H9 (cell line): ENCODE data around the gene FAM149B1. TPM values are rescaled to one million over a fixed set of nuclear protein-coding genes. Genes with fewer than 3 reads are reported as not detected.

ENCODE experiments used
- DNase-seq: peaks from one replicate; pipeline ENCODE4 v3.0.0-alpha.2; 2017
- H2AFZ ChIP-seq: one replicate; pipeline ENCODE4 v1.6.1; 2013; ENCODE audit warnings: mild to moderate bottlenecking, low read length, control low read depth, moderate library complexity
- H2AK5ac ChIP-seq: 2 replicates; pipeline ENCODE4 v1.6.1; 2013; ENCODE audit warnings: low read length, control low read depth, mixed read lengths; ENCODE audit not compliant: insufficient read length
- H2BK120ac ChIP-seq: one replicate; pipeline ENCODE4 v1.6.1; 2013; ENCODE audit warnings: low read depth, mild to moderate bottlenecking, low read length, control low read depth, inconsistent platforms; ENCODE audit not compliant: poor library complexity, severe bottlenecking
- H2BK12ac ChIP-seq: 2 replicates; pipeline ENCODE4 v1.6.1; 2013; ENCODE audit warnings: low read length, control low read depth, mixed read lengths, low read depth; ENCODE audit not compliant: insufficient read length
- H2BK15ac ChIP-seq: 2 replicates; pipeline ENCODE4 v1.6.1; 2013; ENCODE audit warnings: low read depth, low read length, control low read depth
- H2BK20ac ChIP-seq: one replicate; pipeline ENCODE4 v1.6.1; 2013; ENCODE audit warnings: low read depth, mild to moderate bottlenecking, low read length, control low read depth, inconsistent platforms; ENCODE audit not compliant: poor library complexity, severe bottlenecking
- H2BK5ac ChIP-seq: 2 replicates; pipeline ENCODE4 v1.6.1; 2013; ENCODE audit warnings: low read length, control low read depth, mixed read lengths; ENCODE audit not compliant: insufficient read length
- H3K14ac ChIP-seq: 2 replicates; pipeline ENCODE4 v1.6.1; 2013; ENCODE audit warnings: low read length, control low read depth; ENCODE audit not compliant: insufficient read depth
- H3K18ac ChIP-seq: 2 replicates; pipeline ENCODE4 v1.6.1; 2013; ENCODE audit warnings: low read depth, mild to moderate bottlenecking, mixed read lengths, low read length, control low read depth; ENCODE audit not compliant: insufficient read length
- H3K23ac ChIP-seq: 2 replicates; pipeline ENCODE4 v1.6.1; 2013; ENCODE audit warnings: low read length, control low read depth, mixed read lengths, low read depth; ENCODE audit not compliant: insufficient read length
- H3K23me2 ChIP-seq: 2 replicates; pipeline ENCODE4 v1.6.1; 2013; ENCODE audit warnings: low read depth, mild to moderate bottlenecking, mixed read lengths, low read length, control low read depth; ENCODE audit not compliant: insufficient read length, poor library complexity, severe bottlenecking
- H3K27ac ChIP-seq: 2 replicates; pipeline ENCODE4 v1.5.1; 2013; ENCODE audit warnings: low read length, control low read depth, mixed read lengths, low read depth; ENCODE audit not compliant: insufficient read length
- H3K27me3 ChIP-seq: 2 replicates; pipeline ENCODE4 v1.6.1; 2013; ENCODE audit warnings: low read length, control low read depth, inconsistent platforms; ENCODE audit not compliant: insufficient read depth
- H3K4ac ChIP-seq: 2 replicates; pipeline ENCODE4 v1.6.1; 2013; ENCODE audit warnings: low read depth, mild to moderate bottlenecking, control low read depth, inconsistent platforms, low read length, moderate library complexity
- H3K4me1 ChIP-seq: 2 replicates; pipeline ENCODE4 v1.6.1; 2013; ENCODE audit warnings: low read length, control low read depth, inconsistent platforms; ENCODE audit not compliant: insufficient read depth
- H3K4me2 ChIP-seq: 2 replicates; pipeline ENCODE4 v1.6.1; 2013; ENCODE audit warnings: low read length, control low read depth, mixed read lengths; ENCODE audit not compliant: insufficient read length, insufficient read depth
- H3K56ac ChIP-seq: 2 replicates; pipeline ENCODE4 v1.6.1; 2013; ENCODE audit warnings: low read depth, mild to moderate bottlenecking, mixed read lengths, low read length, control low read depth; ENCODE audit not compliant: insufficient read length
- H3K79me1 ChIP-seq: 2 replicates; pipeline ENCODE4 v1.6.1; 2013; ENCODE audit warnings: low read depth, mild to moderate bottlenecking, moderate library complexity, low read length, control low read depth, inconsistent platforms; ENCODE audit not compliant: insufficient read depth, poor library complexity, severe bottlenecking
- H3K79me2 ChIP-seq: 2 replicates; pipeline ENCODE4 v1.6.1; 2013; ENCODE audit warnings: low read length, control low read depth, inconsistent platforms; ENCODE audit not compliant: insufficient read depth
- H3K9ac ChIP-seq: 2 replicates; pipeline ENCODE4 v1.6.1; 2013; ENCODE audit warnings: low read length, control low read depth, mixed read lengths; ENCODE audit not compliant: insufficient read length; ENCODE audit errors: extremely low read depth
- H3K9me3 ChIP-seq: one replicate; pipeline ENCODE4 v1.6.1; 2013; ENCODE audit warnings: low read depth, low read length, inconsistent platforms; ENCODE audit not compliant: control insufficient read depth
- H3T11ph ChIP-seq: one replicate; pipeline ENCODE4 v1.6.1; 2013; ENCODE audit warnings: mild to moderate bottlenecking, low read length, control low read depth, inconsistent platforms
- H4K20me1 ChIP-seq: one replicate; pipeline ENCODE4 v1.6.1; 2013; ENCODE audit not compliant: control insufficient read depth, insufficient read length, insufficient read depth
- H4K5ac ChIP-seq: 2 replicates; pipeline ENCODE4 v1.6.1; 2013; ENCODE audit warnings: low read depth, mild to moderate bottlenecking, mixed read lengths, low read length, control low read depth; ENCODE audit not compliant: insufficient read length
- H4K8ac ChIP-seq: replicated peaks from 2 replicates; pipeline ENCODE4 v1.6.1; 2013; ENCODE audit warnings: low read length, control low read depth, mixed read lengths, low read depth; ENCODE audit not compliant: insufficient read length
- H4K91ac ChIP-seq: 2 replicates; pipeline ENCODE4 v1.6.1; 2013; ENCODE audit warnings: low read depth, mild to moderate bottlenecking, moderate library complexity, mixed read lengths, low read length, control low read depth; ENCODE audit not compliant: insufficient read length
- H3K27ac Mint-ChIP-seq, 3 experiments: 2 replicates in 2 of 3; 3 replicates in 1 of 3; pipeline ENCODE4 v1.8.0; 2020 to 2021; ENCODE audit warnings: mixed read lengths in 3 of 3, mild to moderate bottlenecking in 1 of 3, moderate library complexity in 1 of 3
- H3K27me3 Mint-ChIP-seq: 2 replicates; pipeline ENCODE4 v1.8.0; 2021; ENCODE audit warnings: low read depth, mild to moderate bottlenecking, moderate library complexity, mixed read lengths
- H3K36me3 Mint-ChIP-seq, 3 experiments: 2 replicates in 2 of 3; 3 replicates in 1 of 3; pipeline ENCODE4 v1.8.0; 2020 to 2021; ENCODE audit warnings: low read depth in 3 of 3, mixed read lengths in 3 of 3; ENCODE audit not compliant: insufficient read depth in 1 of 3
- H3K4me1 Mint-ChIP-seq, 2 experiments: 2 replicates each; pipeline ENCODE4 v1.8.0; 2020; ENCODE audit warnings: mixed read lengths in 2 of 2
- H3K4me3 Mint-ChIP-seq, 2 experiments: 2 replicates in 1 of 2; 3 replicates in 1 of 2; pipeline ENCODE4 v1.8.0; 2020 to 2021; ENCODE audit warnings: mild to moderate bottlenecking in 2 of 2, mixed read lengths in 2 of 2, moderate library complexity in 1 of 2
- H3K9me3 Mint-ChIP-seq, 2 experiments: 2 replicates in 1 of 2; 3 replicates in 1 of 2; pipeline ENCODE4 v1.8.0; 2020; ENCODE audit warnings: mild to moderate bottlenecking in 2 of 2, mixed read lengths in 2 of 2, moderate library complexity in 1 of 2
- WGBS: extraction: QIAGEN DNeasy Blood & Tissue Kit; methylation state at CpG from one replicate; pipeline ENCODE4 v1.1.7; 2013; ENCODE audit warnings: missing lambda C conversion rate, low lambda C conversion rate, mixed read lengths; ENCODE audit not compliant: insufficient read length; ENCODE audit errors: extremely low coverage; 5-methylcytosine and 5-hydroxymethylcytosine counted together
- total RNA-seq: library from RNA; stranded (reverse); gene quantifications from 2 replicates; pipeline ENCODE4 v1.2.1, GENCODE V29; 2021
- TF ChIP-seq, protein P1 (sequence below): fragments of 200-600 bp; sonication (generic); conservative IDR thresholded peaks from 3 replicates; pipeline ENCODE4 v1.8.0; 2021; ENCODE audit warnings: antibody characterized with exemption, mild to moderate bottlenecking

The FAM149B1 gene
- total RNA-seq, 1 experiment from 2014 or later = 17.9 TPM

DNA sequence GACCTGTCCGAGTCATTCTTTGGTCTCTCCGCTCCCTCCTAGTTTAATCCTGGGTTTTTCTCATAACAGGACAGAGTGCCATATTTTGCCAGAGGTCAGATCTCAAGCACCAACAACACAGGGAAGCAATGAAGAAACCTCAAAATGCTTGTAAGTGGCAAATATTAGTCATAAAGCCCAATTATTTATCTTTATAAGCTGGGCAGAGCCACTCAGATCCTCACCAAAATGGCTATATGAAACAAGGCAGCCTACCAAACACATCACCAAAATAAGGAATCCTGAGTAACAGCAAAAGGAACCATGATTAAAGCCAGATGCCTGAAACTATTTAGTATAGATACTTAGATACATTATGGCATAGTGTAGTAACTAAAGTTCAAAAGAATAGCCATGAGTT, 4.8 kb upstream of the FAM149B1 start:
- Histone ChIP-seq H2BK12ac (no peak overlapping the region), H3T11ph (no peak overlapping the region), H3K27me3 (no peaks in the 10 kb centered on the region), H3K23ac (no peak overlapping the region), H3K9ac (no peak overlapping the region), H3K18ac (no peak overlapping the region), H2BK120ac (no peak overlapping the region), H4K8ac (no peak overlapping the region), H3K79me1 (peaks cover 6% of the 10 kb centered on the region), H4K5ac (no peak overlapping the region), H2AFZ (no peak overlapping the region), H3K4ac (no peak overlapping the region), H3K9me3 (no peaks in the 10 kb centered on the region), H3K56ac (no peak overlapping the region), H3K27ac (no peak overlapping the region), H4K91ac (no peak overlapping the region), H2BK15ac (no peak overlapping the region), H2AK5ac (no peak overlapping the region), H3K14ac (no peak overlapping the region), H3K4me1 (no peaks in the 10 kb centered on the region), H2BK5ac (no peak overlapping the region), H3K23me2 (peaks cover 3% of the 10 kb centered on the region), H2BK20ac (no peak overlapping the region), H4K20me1 (no peaks in the 10 kb centered on the region), H3K79me2 (peaks cover 5% of the 10 kb centered on the region; the same call in 1 of the 2 replicates), H3K4me2 (no peak overlapping the region)
- Mint-ChIP-seq H3K36me3 (peaks cover 16 to 41% (median 39%) of the 10 kb centered on the region in 3 experiments), H3K27ac (no peak overlapping the region), H3K27me3 (no peaks in the 10 kb centered on the region), H3K4me3 (no peak overlapping the region), H3K4me1 (peaks cover 9 to 10% of the 10 kb centered on the region in 2 experiments), H3K9me3 (no peaks in the 10 kb centered on the region)
- DNase-seq = no peak
- TF ChIP-seq, protein P1, sequence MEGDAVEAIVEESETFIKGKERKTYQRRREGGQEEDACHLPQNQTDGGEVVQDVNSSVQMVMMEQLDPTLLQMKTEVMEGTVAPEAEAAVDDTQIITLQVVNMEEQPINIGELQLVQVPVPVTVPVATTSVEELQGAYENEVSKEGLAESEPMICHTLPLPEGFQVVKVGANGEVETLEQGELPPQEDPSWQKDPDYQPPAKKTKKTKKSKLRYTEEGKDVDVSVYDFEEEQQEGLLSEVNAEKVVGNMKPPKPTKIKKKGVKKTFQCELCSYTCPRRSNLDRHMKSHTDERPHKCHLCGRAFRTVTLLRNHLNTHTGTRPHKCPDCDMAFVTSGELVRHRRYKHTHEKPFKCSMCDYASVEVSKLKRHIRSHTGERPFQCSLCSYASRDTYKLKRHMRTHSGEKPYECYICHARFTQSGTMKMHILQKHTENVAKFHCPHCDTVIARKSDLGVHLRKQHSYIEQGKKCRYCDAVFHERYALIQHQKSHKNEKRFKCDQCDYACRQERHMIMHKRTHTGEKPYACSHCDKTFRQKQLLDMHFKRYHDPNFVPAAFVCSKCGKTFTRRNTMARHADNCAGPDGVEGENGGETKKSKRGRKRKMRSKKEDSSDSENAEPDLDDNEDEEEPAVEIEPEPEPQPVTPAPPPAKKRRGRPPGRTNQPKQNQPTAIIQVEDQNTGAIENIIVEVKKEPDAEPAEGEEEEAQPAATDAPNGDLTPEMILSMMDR = no peak
- no CpG with 5 or more reads among the region's 2 CpGs for WGBS
